Measurements from ENCODE around the gene KYNU.
"Not testable (repeated sequence)": the region's sequence is repeated elsewhere in the genome, so short reads cannot be mapped to it uniquely, and the experiment has no call there.

Gene KYNU

DNA sequence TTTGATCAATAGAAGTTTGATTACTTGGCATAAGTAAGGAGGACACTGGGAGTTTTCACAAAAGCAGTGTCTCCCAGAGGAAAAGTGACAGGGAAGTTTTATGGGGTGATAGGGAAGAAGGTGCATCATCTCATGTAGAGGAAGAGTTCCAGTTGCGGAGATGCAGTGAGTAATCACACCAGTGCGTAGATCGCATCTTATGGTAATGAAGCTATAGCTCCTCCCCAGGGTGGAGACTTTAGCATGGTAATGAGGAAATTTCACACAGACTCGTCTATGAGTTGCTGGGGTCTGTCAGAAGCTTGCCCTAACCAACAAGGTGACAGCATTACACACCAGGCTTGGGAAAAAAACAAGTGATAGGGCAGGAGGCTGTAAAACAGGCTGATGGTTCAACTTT, 49.0 kb downstream of the KYNU start:
- no peak for DNase-seq

DNA sequence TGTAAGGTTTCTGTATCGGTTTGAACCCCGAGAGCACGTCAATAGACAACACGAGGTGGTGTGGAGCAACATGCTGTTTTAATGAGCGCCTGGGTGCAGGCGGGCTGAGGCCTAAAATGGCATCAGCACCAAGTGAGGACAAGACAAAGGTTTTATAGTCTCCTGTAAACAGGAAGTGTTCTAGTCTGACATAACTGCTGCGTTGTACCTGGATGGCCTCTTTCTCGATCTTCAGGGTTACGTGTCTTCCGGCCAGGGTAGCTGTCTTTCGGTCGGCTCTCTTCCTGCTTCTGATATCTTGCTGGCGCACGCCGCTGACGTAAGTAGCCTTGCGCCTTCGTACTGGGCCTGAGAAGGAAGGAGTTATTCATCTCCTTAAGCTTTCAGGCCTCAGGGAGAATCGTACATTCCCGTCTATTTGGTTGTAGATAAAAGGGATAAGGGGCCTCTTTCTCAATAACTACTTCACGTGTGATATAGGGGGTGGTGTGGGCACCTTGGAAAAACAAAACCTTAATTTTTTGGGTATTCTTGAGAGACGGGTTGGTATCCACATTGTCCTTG, 53.5 kb downstream of the KYNU start:
- DNase-seq = no peak

DNA sequence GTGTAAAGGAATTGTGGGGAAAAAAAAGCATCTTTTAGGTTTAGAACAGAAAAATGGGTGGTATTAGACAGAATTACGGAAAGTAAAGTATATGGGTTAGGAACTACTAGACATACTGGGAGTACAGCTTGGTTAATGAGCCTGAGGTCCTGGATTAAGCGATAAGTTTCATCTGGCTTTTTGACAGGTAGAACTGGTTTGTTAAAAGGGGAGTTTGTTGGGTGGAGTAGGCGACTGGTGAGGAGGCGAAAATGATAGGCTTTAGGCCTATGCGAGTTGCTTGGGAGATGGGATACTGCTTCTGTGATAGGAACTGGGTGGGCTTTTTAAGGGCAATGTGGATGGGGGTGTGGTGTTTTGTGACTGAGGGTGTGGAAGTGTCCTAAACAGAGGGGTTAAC, 56.5 kb downstream of the KYNU start:
- no peak for DNase-seq

DNA sequence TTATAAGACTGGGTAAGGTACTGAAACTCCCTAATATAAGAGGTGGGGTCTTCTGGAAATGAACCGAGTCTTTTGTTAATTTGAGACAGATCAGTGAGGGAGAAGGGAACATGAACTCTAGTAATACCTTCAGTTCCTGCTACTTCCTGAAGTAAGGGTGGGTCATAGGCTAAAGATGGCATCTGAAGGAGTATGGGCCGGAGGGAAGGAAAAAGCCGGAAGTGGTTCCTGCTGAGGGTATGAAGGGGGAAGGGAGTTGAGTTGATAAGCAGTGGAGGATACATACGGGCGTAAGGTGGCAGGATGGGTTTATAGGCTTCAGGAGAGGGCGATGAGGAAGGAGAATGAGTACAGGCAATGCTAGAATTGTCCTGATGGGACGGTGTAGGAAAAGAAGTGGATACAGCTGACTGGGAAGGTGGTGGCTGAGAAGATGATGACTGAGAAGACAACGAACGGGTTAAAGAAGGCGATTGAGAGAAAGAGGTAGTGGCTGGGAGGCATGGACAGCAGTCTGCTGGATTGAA, 58.2 kb downstream of the KYNU start:
- DNase-seq = no peak

DNA sequence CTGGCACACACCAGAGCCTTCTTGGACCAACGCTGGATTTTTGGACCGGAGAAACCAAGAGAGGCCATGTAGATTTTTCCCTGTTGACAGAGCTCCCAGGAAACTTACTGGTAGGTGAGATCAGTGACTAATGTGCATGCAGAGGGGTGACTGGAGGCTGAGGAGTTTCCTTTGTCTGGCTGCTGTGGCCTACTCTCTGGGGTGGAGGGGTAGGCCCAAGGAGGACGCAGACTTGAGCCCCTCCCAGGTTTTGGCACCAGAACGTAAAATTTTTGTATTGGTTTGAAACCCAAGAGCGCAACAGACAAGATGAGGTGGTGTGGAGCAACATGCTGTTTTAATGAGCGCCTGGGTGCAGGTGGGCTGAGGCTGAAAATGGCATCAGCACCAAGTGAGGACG, 59.2 kb downstream of the KYNU start:
- no peak for DNase-seq

DNA sequence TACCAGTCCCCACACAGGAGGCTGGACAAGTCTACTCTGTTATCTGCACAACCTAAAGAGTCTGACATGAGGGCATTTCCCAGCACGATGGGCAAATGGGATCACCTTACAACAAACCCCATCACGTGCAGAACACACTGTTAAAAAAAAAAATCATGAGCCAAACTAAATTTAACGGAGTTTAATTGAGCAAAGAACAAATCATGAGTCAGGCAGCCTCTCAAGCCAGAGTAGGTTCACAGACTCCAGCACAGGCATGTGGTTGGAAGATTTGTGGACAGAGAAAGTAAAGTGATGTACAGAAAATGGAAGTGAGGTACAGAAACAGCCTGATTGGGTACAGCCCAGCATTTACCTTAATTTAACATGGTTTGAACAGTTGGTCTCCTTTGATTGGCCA, 59.9 kb downstream of the KYNU start:
- DNase-seq = no peak

DNA sequence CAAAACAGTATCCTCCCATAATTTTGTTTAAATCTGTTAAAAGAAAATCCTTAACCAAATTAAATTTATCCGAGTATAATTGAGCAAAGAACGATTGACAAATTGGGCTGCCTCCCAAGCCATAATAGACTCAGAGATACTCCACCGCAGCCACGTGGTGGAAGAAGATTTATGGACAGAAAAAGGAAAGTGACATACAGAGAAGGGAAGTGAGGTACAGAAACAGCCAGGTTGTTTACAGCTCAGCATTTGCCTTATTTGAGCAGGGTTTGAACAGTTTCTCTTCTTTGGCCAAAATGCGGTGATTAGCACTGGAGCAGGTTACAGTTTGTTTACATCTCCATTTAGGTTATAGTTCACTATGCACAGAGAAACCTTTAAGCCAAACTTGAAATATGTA, 60.8 kb downstream of the KYNU start:
- no peak for DNase-seq

DNA sequence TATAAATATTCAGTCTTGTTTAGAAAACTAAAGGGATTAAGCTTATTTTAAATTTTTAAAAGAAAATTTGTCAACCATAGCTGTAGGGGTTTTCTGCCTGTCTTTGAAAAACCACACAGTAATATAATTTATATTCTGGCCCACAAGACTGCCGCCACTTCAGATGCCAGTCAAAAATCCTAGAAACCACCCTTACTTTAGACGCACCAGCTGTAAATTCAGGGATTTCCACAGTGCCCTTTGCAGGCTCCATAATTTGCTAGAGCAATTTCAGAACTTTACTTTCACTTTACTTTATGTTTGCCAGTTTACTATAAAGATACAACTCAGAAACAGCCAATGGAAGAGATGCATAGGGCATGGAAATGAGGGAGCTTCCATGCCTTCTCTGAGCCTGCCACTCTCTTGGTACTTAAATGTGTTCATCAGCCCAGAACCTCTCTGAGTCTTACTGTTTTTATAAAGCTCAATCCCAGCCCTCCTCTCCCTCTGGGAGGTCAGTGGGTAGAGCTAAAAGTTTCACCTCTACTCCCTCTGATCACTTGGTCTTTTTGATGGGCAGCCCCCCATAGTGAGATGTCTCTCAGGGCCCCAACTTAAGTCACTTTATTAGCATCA, 63.3 kb downstream of the KYNU start:
- no peak for DNase-seq

DNA sequence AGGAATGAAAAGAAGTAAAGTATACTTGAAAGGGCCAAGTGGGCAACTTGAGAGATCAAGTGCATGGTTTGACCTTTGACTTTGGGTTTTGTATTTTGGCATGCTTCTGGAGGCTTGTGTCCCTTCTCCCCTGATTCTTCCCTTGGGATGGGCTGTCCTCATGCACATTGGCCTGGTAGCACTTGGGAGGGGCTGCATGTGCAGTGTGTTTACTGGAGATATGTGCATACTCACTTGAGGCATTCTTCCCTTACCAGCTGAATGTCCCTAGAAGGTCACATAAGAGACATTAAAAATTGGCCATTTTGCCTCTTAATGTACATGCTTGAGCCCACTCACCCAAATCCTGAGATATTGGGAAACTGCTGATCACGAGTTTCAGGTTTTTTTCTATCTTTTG, 65.2 kb downstream of the KYNU start:
- DNase-seq = no peak

DNA sequence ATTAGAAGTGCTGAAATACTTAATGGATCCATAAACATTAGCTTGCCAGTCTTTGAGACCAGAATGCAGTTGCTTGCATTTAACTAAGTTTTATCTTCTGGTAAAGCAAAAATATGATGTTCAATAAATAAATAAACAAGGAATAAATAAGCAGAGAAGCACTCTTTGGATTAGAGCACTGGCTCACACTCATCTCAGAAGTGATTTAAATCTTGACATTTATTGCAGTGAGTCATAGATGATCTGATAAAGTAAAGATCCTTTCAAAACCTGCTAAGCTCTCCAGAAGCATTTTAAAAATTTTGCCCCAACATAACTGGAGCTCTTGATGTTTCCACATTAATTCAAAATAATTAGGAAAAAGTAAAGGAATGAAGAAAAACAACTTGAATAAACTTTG, 66.8 kb downstream of the KYNU start:
- DNase-seq = no peak

DNA sequence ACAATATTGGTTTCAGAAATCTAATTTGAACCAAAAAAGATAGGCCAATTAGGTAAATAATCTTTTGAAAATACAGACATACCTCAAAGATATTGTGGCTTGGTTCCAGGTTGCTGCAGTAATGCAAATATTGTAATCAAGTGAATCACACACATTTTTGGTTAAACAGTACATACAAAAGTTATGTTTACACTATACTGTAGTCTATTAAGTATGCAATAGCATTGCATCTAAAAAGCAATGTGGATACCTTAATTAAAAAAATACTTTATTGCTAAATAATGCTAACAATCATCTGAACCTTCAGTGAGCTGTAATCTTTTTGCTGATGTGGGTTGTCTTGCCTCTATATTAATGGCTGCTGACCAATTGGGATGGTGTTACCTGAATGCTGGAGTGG, 67.3 kb downstream of the KYNU start:
- no peak for DNase-seq

DNA sequence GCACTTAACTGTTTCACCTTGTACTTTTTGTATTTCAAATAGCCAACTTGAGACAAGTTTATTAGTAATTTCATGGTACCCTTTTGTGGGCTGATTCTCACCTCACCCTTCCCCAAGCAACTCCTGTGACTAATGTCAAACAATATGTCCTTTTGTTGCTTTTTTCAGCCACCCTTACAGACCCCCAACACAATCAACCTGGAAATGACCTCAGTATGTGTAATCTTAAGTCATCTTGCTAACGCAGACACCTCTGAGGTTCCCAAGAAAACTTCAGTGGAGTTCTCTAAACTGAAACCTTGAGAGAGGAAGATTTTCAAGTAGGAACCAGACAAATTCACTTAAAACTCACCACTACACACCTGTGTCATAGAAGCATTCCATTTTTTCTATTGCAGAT, 69.5 kb downstream of the KYNU start:
- no peak for DNase-seq

DNA sequence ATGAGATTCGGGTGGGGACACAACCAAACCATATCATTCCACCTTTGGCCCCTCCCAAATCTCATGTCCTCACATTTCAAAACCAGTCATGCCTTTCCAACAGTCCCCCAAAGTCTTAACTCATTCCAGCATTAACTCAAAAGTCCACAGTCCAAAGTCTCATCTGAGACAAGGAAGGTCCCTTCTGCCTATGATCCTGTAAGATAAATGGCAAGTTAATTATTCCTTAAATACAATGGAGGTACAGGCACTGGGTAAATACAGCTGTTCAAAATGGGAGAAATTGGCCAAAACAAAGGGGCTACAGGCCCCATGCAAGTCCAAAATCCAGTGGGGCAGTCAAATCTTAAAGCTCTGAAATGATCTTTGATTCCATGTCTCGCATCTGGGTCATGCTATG, 71.3 kb downstream of the KYNU start:
- DNase-seq = not testable (repeated sequence)

DNA sequence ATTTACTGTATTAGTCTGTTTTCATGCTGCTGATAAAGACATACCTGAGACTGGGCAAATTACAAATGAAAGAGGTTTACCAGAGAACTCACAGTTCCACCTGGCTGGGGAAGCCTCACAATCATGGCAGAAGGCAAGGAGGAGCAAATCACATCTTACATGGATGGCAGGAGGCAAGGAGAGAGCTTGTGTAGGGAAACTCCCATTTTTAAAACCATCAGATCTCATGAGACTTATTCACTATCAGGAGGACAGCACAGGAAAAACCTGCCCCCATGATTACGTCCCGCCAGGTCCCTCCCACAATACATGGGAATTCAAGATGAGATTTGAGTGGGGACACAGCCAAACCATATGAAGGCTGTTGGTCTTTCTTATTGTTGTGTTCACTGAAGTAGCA, 72.9 kb downstream of the KYNU start:
- DNase-seq = not testable (repeated sequence)

DNA sequence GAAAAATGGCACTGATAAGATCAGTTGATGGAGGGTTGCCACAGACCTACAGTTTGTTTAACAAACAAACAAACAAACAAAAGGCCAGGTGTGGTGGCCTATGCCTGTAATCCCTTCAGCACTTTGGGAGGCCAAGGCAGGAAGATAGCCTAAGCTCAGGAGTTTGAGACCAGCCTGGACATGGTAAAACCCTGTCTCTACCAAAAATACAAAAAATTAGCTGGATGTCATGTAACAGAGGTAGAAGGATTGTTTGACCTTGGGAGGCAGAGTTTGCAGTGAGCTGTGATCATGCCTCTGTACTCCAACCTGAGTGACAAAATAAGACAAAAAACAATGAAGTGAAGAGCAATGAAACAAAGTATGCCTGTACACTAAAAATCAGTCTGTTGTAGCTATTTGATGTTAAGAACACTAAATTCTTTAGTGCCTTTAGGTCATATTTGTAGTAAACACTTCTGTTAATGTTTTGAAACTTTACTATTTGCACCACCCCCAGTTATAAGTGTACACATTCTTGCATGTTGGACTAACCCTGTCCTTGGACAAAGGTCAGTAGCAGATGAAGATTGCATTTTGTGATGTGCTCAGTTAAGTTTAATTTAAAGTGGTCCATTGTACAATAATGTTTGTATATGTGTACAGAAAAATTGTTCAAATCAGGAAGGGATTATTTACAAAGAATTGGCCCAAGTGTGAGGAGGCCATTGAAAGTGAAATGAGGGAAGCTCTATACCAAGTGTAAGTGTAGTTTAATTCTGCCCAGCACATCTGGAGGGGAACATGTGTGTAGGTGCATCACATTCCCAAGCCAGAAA, 73.9 kb downstream of the KYNU start:
- no peak for DNase-seq

DNA sequence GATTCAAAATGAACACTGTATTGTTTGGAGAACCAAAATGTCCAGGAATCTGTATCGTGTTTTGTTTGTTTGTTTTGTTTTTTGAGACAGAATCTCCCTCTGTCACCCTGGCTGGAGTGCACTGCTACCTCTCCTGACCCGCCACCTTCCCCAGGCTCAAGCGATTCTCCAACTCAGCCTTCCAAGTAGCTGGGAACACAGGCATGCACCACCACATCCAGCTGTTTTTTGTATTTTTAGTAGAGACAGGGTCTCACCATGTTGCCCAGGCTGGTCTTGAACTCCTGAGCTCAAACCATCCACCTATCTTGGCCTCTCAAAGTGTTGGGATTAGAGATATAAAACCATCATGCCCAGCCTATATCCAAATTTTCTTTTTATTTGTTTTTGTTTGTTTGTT, 74.6 kb downstream of the KYNU start:
- DNase-seq = no peak

DNA sequence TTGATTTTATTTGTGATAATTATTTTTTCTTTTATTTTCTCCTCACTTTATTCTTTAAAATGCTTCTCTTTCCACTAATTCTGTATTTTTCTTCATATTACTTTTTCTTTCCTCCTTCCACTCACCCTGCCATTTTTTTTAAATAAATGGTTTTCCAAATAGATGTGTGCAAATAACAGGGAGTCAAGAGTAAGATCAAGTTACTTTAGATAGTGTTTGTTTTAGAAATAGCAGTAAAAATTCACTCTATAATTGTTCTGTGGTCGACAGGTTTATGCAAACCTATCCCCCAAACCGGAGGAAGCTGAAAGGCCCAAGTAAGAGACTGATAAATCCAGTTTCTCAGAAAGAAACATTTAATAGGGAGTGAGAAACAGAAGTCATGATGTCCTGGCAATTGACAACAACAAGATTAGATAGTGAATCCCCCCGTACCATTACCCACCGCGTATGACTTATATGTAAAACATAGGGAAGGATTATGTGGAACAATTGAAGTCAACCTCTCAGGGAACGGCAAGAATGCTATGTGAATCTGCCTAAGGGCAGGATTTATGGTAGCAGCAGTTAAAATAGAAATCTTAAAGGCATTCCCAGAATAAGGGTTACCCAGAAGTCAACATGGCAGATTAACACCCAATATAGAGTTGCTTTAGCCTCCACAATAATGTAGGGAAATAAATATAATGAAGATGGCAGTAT, 75.5 kb downstream of the KYNU start:
- no peak for DNase-seq

DNA sequence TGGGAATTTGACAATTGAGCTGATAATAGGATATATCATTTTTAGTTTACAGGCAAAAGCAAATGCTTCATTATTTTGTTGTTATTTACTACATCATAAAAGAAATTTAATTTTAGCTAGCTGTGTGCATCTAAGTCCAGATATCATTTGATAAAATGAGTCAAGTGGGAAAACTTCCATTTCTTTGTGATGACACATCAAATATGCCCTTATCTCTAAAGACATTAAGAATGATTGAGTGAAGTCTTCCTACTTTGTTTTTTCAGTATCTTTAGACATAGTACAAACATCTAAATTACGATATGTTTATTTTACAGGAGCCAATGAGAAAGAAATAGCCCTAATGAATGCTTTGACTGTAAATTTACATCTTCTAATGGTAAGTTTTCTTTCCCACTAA, 77.0 kb downstream of the KYNU start:
- no peak for DNase-seq

DNA sequence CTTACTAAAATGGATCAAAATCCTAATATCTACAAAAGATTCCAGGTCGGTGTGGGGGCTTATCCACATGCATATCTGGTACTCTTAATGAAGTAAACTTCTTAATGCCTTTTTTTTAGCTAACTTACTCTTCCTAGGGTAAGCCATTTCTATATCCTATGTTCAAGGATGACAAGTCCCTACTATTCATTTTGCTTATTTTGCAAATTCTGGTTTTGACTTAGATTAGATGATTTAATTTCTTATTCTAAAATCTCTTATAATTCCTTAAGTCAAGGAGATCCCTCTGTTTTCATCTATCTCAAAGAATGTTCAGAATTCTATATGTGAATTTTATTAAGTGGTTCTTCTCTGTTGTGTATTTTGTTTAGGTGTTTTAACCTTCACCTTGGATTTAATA, 79.7 kb downstream of the KYNU start:
- no peak for DNase-seq

DNA sequence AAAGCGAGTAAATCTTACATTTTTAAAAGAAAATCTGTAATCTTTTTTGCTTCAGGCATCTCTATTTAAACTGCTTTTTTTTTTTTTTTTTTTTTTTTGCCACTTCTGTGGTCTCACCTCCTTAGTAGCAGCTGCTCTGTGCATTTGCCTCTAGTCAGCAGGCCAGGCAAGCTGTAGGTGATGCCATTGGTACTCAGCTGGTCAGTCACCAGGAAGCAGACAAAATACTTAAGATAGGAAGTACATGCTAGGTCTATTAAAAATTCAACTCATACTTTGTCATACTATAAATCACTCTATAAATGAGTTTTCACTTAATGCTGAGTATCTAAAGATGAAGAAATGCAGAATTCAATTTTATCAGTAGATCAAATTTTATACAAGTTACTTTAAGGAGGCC, 83.7 kb downstream of the KYNU start:
- DNase-seq = no peak

DNA sequence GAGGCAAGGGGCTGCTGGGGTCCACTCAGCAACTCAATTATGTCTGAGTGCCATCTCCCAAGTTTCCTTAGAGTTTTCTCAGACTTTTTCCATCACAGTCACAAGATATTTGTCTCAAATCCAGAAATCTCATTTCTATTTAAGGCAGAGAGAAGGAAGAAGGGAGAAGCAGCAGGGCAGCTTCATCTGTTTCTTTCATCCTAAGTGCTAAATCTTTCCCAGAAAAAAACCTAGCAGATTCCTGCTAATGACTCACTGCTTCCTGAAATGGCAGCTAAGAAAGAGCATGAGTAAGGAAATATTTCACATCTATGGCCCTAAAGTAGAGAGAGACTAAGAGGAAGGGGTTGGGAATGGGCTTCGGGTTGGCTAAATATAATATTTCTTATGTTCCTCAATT, 88.0 kb downstream of the KYNU start:
- no peak for DNase-seq

DNA sequence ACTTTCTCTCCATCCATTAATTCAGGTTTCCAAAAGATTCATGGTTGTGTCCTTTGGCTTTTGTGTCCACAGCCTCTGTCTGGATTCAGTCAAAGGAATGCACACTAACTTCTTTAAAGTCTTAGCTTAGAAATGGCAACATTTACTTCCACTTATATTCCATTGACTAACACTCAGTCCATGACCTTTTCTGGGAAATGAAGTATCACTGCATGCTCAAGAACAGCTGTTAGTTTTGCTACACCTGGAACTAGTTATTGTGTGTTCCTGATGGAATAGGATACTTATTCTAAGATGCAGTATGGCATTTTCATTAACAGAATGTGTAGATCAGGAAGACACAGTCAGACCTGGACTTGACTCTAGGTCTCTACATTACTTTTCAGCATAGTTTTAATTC, 88.8 kb downstream of the KYNU start:
- DNase-seq = no peak

DNA sequence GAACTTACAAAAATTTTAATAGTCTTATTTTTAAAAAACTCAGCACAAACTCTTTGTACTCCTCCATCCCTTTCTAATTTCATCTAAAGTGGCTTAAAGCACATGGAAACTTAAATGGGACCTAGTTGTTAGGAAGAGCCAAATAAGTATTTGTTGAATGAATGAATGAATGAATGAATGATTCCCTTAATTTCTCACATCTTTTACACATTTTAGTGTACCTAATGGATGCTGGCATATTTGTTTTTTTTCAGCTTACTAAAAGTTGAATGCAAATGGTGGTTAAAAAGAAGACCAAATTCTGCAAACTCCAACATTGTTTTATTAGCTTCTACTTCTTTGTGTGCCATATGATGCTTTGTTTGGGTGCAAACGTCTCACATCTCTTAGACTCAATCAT, 89.6 kb downstream of the KYNU start:
- no peak for DNase-seq

Data from NCI-H2081 (cell line).